Stimulated activated CD4-positive, alpha-beta T cell treated with anti-CD3 and anti-CD28 coated beads, TNF-alpha, amount 100 ng/mL, for 24 hours (primary cell): ENCODE results near the gene MTMR11.
"Not testable (repeated sequence)": the region's sequence is repeated elsewhere in the genome, so short reads cannot be mapped to it uniquely, and the experiment has no call there.

ENCODE experiments used
- DNase-seq, 3 experiments: peaks; one replicate each; pipeline ENCODE4 v3.0.0-alpha.2; 2020; ENCODE audit warnings: low read depth in 3 of 3

MTMR11 gene

GRCh38 chr1:149936170-149936991 is at the start of gene MTMR11:
Gene MTMR11 (minus strand): TSS chr1:149936879. CDS start chr1:149936647, 232 bp downstream.
- no peak for DNase-seq

GRCh38 chr1:149979972-149980540 is 43.4 kb upstream of the MTMR11 start:
- no peak for DNase-seq

GRCh38 chr1:149979245-149979971 is 42.7 kb upstream of the MTMR11 start:
- no peak for DNase-seq

GRCh38 chr1:149978547-149979023 is 41.9 kb upstream of the MTMR11 start:
- DNase-seq = no peak

DNA sequence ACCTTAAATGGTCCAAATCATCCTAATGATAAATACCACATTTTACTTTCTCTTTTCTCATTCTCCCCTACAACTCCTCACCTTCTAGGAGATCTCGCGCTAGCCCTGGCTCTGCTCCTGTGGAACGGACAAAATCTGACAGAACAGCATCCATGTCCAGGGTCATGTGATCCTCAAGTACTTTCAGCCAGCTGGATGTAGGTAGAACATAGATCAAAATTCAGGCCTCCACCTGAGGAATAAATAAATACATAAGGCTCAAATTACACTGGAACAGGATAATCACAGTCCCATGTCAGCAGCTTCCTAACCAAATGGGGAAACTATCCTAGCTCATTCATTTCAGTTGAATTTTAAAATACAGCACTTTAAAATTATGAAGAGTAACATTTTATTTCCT is 40.7 kb upstream of the MTMR11 start:
- DNase-seq = no peak

DNA sequence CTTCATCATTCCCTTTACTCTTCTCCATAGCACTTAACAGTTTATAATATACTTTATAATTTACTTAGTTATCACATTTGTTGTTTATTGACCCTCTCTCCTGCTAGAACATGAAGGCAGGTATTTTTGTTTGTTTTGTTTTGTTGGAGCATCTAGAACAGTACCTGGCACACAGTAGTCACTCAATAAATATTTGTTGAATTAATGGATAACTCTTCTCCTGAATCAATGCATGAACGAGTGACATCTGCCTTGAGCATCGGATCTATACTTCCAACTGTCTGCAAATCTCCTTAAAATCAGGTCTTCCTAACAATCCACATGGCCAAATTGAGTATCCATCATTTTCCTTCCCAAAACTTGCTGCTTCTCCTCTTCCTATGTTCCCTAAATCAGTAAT is 35.9 kb upstream of the MTMR11 start:
- DNase-seq = no peak

DNA sequence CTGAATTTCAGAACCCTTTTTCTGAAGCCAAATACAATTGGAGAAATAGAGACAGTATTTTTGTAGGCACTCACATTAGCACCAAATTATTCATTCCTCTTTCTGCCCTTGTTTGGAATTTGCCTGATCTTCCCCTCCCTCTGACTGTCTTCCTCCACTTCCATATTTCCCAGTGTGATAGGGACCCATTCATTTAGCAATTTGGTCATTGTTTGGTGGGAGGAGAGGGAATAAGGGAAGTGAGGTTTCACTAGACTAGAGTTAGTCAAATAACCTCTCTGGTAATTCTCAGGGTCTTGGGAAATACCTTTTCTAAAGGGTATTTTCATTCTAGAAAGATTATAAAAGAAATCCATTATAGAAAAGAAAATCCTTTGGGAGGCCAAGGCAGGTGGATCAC is 31.0 kb upstream of the MTMR11 start:
- DNase-seq = no peak

DNA sequence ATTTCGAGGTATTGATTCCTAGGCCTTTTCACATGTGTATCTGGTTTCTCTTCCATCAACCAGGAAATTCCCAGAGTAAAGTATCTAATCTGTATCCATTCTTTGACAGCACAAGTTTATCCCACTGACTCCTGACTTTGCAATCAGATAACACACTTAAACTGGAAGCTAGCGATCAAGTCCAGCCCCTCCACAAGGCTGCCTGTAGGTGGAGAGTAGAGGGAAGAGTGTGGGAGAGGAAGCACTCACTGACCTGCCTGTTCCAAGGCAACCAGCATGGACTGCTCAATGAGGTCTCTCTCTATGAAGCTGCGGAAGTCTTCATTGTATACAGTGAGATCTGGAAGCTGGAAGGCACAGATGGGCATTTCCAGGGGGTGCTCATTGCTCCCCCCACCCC is 30.4 kb upstream of the MTMR11 start:
- no peak for DNase-seq

GRCh38 chr1:149966405-149966804 is 29.7 kb upstream of the MTMR11 start:
- DNase-seq = no peak

- DNase-seq = no peak
Observed at GRCh38 chr1:149965440-149965839, 28.8 kb upstream of the MTMR11 start.

GRCh38 chr1:149963358-149963757 is 26.7 kb upstream of the MTMR11 start:
- DNase-seq = no peak

DNA sequence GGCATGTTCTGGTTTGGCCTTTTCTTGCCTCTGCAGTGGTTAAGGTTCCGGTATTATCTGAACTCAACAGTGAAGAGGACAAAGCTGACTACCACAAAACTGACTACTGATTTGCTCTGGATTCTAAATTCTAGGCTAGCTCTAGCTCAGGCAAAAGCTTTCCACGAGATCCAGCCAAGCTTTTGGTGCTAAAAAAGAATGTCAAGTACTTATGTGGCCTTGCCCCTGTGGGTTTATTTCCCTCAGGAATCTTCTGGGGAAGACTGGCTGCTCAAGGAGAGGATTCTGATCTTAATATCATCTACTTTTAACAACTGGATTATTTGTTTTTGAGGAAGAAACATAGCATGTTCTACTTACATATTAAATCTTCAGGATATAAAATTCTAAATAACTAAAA is 26.1 kb upstream of the MTMR11 start:
- no peak for DNase-seq

DNA sequence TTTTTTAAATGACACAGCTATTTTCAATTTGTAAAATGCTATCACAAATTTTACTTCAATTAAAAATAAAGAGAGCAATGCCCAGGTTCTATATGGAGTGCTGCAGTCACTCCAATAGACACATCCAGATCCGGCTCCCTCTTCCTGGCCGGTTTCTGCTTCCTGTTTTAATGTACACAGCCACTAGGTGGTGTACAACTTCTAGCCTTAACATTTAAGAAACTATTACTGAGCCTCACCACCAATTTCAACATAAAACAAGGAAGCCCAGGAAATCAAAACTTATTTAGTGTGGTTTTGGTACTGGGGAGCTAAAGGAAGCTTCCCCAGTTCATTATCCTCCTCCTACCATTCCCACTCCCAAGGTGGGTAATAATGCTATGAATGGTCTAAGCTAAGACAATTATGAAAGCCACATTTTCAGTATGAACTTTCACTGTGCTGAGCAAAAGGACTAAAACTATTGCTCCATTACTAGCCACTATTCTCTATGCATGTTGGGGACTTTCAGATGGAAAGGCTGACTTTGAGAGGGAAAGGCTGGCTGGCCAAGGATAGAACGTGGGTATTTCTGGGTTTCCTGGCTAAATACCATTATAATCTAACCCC is 25.5 kb upstream of the MTMR11 start:
- DNase-seq = peak in 2 of 3 experiments; percentile 12 to 14

GRCh38 chr1:149957548-149957947 is 20.9 kb upstream of the MTMR11 start:
- DNase-seq = not testable (repeated sequence)

DNA sequence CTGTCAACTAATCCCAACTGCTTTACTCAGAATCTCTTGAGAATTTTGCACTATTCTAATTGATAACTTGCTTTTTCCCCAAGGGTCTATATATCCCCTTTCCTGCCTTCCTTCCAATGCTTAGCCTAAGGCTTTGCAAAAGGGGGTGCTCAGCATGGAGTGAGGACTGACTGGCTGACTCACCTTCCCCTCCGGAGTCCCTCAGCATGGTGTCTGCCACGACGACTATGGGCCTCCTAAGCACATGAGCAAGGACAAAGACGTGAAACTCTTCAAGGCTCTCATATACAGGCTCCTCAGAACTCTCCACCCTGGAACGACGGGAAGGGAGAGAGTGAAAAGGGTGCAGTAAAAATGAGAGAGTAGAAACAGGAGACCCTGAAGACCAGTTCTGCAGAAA is 13.2 kb upstream of the MTMR11 start:
- DNase-seq = no peak

- no peak for DNase-seq
Observed at GRCh38 chr1:149945206-149945605, 8.5 kb upstream of the MTMR11 start.

GRCh38 chr1:149942885-149943284 is 6.2 kb upstream of the MTMR11 start:
- no peak for DNase-seq

DNA sequence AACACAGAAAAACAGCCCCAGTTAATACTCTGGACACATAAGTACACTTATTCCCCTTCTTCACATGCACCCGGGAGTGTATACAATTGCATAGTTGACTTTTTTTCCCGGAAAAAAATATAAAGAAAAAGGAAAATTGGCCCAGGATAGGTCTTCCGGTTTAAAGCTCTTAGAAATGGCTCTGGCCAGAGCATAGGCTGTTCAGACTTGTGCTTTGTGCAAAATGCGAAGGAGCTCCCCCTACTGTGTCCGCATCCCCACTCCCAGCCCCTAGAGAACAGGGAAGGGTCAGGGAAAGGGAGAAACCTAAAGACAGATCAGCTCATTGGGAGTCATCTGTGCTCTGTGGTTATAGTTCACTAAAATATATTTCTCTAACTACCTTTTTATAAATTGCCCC is 5.5 kb upstream of the MTMR11 start:
- DNase-seq = no peak

DNA sequence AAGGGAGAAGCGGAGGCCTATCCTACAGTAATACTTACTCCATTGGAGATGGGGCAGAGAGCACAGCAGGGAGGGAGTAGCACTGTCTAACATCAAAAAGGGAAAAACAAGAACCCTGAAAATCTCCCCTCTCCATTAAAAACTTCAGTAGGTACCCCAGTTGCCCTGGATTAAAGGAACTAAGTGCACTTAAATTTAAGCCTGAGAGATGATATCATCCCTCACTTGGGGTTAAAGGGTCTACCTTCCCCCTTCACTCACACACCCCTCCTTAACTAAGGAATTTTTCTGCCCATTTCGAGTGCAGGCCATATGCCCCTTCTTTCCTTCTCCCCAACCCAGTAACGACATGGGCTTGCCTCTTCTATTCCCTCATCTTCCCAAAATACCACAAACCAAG is 3.7 kb upstream of the MTMR11 start:
- no peak for DNase-seq

GRCh38 chr1:149938668-149939003 is 2.0 kb upstream of the MTMR11 start:
- not testable (repeated sequence) for DNase-seq

GRCh38 chr1:149937759-149938158 is 1.1 kb upstream of the MTMR11 start:
- DNase-seq = no peak

DNA sequence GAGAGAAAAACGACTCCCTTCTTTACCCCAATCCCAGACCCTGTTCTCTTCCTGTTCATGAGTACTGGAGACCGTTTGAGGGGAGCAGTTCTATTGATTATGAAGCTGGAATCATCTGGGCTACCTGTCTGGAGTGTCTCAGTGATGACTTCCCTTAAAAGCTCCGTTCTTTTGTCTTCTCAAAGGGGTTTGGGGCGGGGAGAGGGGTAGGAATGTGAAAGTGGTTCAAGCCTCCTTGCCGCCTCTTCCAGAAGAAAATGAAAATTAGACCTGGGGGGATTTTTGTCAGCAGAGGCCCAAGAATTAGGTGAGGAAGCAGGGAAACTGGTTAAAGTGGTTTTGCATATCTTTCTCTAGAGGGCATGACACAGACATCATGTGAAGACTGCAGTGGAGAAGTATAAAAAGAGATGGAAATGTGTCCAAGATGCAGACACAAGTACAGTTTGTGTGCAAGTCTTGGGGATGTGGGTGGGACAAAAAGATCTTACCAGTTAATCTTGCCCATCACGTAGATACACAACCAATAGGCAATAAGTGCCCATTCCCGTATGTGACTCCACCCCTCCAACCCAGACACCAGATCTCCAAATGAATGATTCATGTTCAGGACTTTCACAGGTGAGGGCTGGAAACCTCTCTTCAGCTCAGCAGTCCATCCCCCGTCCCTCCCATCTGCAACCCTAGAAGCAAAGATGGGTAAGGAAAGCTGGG is 470 bp upstream of the MTMR11 start:
- no peak for DNase-seq
